Ishikawa (cell line): Measurements from ENCODE around the gene ARNT2.

Experiments used
- CEBPB ChIP-seq: IDR thresholded peaks from 2 replicates; pipeline ENCODE4 v1.6.1; 2012
- MAX ChIP-seq: IDR thresholded peaks from 2 replicates; pipeline ENCODE4 v1.6.1; 2012
- TAF1 ChIP-seq: IDR thresholded peaks from 2 replicates; pipeline ENCODE4 v1.6.1; 2012; ENCODE audit warnings: low read depth, mild to moderate bottlenecking
- YY1 ChIP-seq: IDR thresholded peaks from 2 replicates; pipeline ENCODE4 v1.6.1; 2012; ENCODE audit warnings: low read depth
- TF ChIP-seq, protein P1 (sequence below): IDR thresholded peaks from 2 replicates; pipeline ENCODE4 v1.6.1; 2012

DNA sequence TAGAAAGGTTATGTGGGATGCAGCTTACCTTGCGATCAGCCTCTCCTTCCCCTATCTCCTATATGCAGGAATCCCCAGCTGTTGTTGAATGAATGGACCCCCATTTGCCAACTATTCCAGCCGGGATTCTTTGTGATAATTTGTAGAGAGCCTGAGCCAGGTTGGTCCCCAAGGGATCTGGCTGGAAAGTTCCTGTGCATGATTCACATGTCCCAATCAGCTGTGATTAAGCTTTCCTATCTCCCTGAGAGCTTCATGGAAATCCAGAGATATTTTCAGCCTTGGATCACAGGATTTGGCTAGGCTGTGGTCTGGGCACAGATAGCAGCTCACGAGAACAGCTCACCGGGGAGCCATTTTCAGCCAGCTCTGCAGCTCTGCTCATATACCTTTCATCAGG, 76.7 kb downstream of the ARNT2 start:
- TF ChIP-seq MAX: no peak
- TF ChIP-seq, protein P1, sequence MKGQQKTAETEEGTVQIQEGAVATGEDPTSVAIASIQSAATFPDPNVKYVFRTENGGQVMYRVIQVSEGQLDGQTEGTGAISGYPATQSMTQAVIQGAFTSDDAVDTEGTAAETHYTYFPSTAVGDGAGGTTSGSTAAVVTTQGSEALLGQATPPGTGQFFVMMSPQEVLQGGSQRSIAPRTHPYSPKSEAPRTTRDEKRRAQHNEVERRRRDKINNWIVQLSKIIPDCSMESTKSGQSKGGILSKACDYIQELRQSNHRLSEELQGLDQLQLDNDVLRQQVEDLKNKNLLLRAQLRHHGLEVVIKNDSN: no peak
- no peak for TF ChIP-seq CEBPB
- TF ChIP-seq TAF1: no peak
- TF ChIP-seq YY1: no peak
